ENCODE measurements around the gene IGFBPL1. TPM values are rescaled to one million over a fixed set of nuclear protein-coding genes. Genes with fewer than 3 reads are reported as not detected.

IGFBPL1 gene
- total and polyA plus RNA-seq, 2 of the 8 experiments (the other 6 are each of a cell fraction or from before 2014, with no cell fraction given), result 31.3 to 33.8 TPM

GRCh38 chr9:38368731-38369130 lies 55.5 kb downstream of the IGFBPL1 start (continued):
- TF ChIP-seq SIN3A (conservative IDR thresholded peaks at IDR 0.05 in 1 of 2, IDR thresholded peaks at IDR 0.05 in 1 of 2; ENCODE audit: low read depth in 1 of 2, low read length in 2 of 2) (no peak), RAD21 (IDR thresholded peaks at IDR 0.05 in 1 of 2, conservative IDR thresholded peaks at IDR 0.05 in 1 of 2; ENCODE audit: low read depth in 2 of 2, low read length in 2 of 2) (no peak), RXRA (IDR thresholded peaks at IDR 0.05; ENCODE audit: insufficient read depth, low read depth, low read length) (no peak), POLR2AphosphoS5 (IDR thresholded peaks at IDR 0.05; ENCODE audit: low read depth, low read length) (no peak), RNF2 (IDR thresholded peaks at IDR 0.05; ENCODE audit: borderline replicate concordance, low read depth, low read length, missing control alignments, poor library complexity, severe bottlenecking) (no peak)

Measured in H1 (cell line).